GM12878 (cell line): ENCODE results near the gene KMT2E. TPM values are rescaled to one million over a fixed set of nuclear protein-coding genes. Genes with fewer than 3 reads are reported as not detected.

ENCODE experiments used
- ATAC-seq: fragments of 200-7000 bp; cut with Tn5 transposase; 3 replicates; pipeline ENCODE4 v1.9.1; 2020; ENCODE audit warnings: mild to moderate bottlenecking, moderate library complexity
- BruUV-seq: library from RNA; stranded (reverse); fragments of 400-500 nt; replicated peaks from 2 replicates; lab custom pipeline; 2021; lab: Mats Ljungman, UMichigan
- CTCF ChIA-PET: fragments of 300-600 bp; sonication (Branson Sonifier 250); formaldehyde crosslinking; extraction: SDS; loops from one replicate; lab custom pipeline; 2021; ENCODE audit warnings: inconsistent platforms; lab: Yijun Ruan, JAX
- POLR2A ChIA-PET: fragments of 350-600 bp; formaldehyde crosslinking; extraction: SDS; loops from one replicate; lab custom pipeline; 2021; ENCODE audit warnings: inconsistent platforms; lab: Charles Lee
- RAD21 ChIA-PET: fragments of 300-600 bp; sonication (Branson Sonifier 250); formaldehyde crosslinking; loops from one replicate; lab custom pipeline; 2023; ENCODE audit warnings: antibody characterized with exemption; ENCODE audit not compliant: unreplicated experiment; lab: Charles Lee
- SMC1A ChIA-PET: fragments of 300-600 bp; sonication (Branson Sonifier 250); formaldehyde crosslinking; loops from one replicate; lab custom pipeline; 2023; ENCODE audit not compliant: unreplicated experiment, uncharacterized antibody; lab: Charles Lee
- DNase-seq: peaks from one replicate; pipeline ENCODE4 v3.0.0-alpha.2; 2011; ENCODE audit warnings: low read depth, low spot score
- FAIRE-seq: peaks from 3 replicates; lab custom pipeline; 2011; peaks lifted over from hg19 to GRCh38; lab: Jason Lieb, UNC
- H2AFZ ChIP-seq: 2 replicates; pipeline ENCODE4 v1.6.0; 2011; ENCODE audit warnings: low read depth, low read length, control low read depth; ENCODE audit not compliant: control insufficient read depth
- H3K27ac ChIP-seq: 2 replicates; pipeline ENCODE4 v1.5.1; 2011; ENCODE audit warnings: control low read depth; ENCODE audit not compliant: control insufficient read depth, insufficient read depth
- H3K27me3 ChIP-seq, 2 experiments: replicated peaks in 1 of 2; 2 replicates each; pipeline versions ENCODE4 v1.6.0 to v1.6.1; 2011; ENCODE audit warnings: low read length in 1 of 2; ENCODE audit not compliant: control insufficient read depth in 2 of 2, insufficient read depth in 2 of 2
- H3K36me3 ChIP-seq, 2 experiments: 2 replicates each; pipeline ENCODE4 v1.5.1; 2011; ENCODE audit warnings: low read length in 1 of 2; ENCODE audit not compliant: control insufficient read depth in 2 of 2, insufficient read depth in 2 of 2
- H3K4me1 ChIP-seq: 2 replicates; pipeline ENCODE4 v1.6.1; 2011; ENCODE audit warnings: mild to moderate bottlenecking, low read length, moderate library complexity, mixed read lengths; ENCODE audit not compliant: control insufficient read depth, insufficient read depth
- H3K4me2 ChIP-seq: 2 replicates; pipeline ENCODE4 v1.6.0; 2011; ENCODE audit warnings: control low read depth; ENCODE audit not compliant: control insufficient read depth, insufficient read depth
- H3K4me3 ChIP-seq: fragments of 200-600 bp; sonication (generic); 2 replicates; pipeline ENCODE4 v1.5.1; 2016
- H3K79me2 ChIP-seq: 2 replicates; pipeline ENCODE4 v1.6.0; 2011; ENCODE audit warnings: low read length; ENCODE audit not compliant: control insufficient read depth, insufficient read depth
- H3K9ac ChIP-seq: 2 replicates; pipeline ENCODE4 v1.8.0; 2011; ENCODE audit warnings: low read length, control low read depth, mixed read lengths; ENCODE audit not compliant: control insufficient read depth, insufficient read depth
- H3K9me3 ChIP-seq: replicated peaks from 3 replicates; pipeline ENCODE4 v1.5.1; 2011; ENCODE audit warnings: mild to moderate bottlenecking, low read length; ENCODE audit not compliant: control insufficient read depth, insufficient read depth
- H4K20me1 ChIP-seq: 2 replicates; pipeline ENCODE4 v1.6.0; 2011; ENCODE audit not compliant: control insufficient read depth, insufficient read depth
- CHD1 ChIP-seq: IDR thresholded peaks from 2 replicates; pipeline ENCODE4 v1.6.1; 2012; ENCODE audit warnings: low read depth, low read length, improper control_type of control experiment
- SPI1 ChIP-seq: IDR thresholded peaks from 2 replicates; pipeline ENCODE4 v1.6.1; 2011; ENCODE audit warnings: low read depth, mild to moderate bottlenecking, low read length, moderate library complexity, borderline replicate concordance; ENCODE audit not compliant: insufficient read depth
- WGBS: methylation state at CpG from one replicate; pipeline ENCODE4 v1.1.6; 2016; ENCODE audit warnings: low lambda C conversion rate; ENCODE audit not compliant: insufficient replicate concordance, insufficient coverage; ENCODE audit errors: missing lambda C conversion rate; 5-methylcytosine and 5-hydroxymethylcytosine counted together
- in situ Hi-C: fragments of 300-500 bp; cut with MboI; formaldehyde crosslinking; loops from 9 replicates; pipeline ENCODE4 v1.14.3; 2018; ENCODE audit warnings: mixed read lengths
- intact Hi-C: fragments of 100-400 bp; cut with micrococcal nuclease; formaldehyde crosslinking; loops from one replicate; pipeline ENCODE4 v1.14.2; 2022; ENCODE audit not compliant: unreplicated experiment
- polyA plus RNA-seq, 11 experiments: library from polyadenylated mRNA; depleted of rRNA in 4 of 11; unstranded in 6 of 11; stranded (reverse) in 5 of 11; fragments of >200 nt; fragmentation: Nextera tagmentation in 4 of 11; fragmentation: Illumina TruSeq in 1 of 11; extraction: Ambion mirVana in 4 of 11; extraction: Trizol in 1 of 11; gene quantifications; 1 replicate in 1 of 11; 2 replicates in 10 of 11; pipeline versions ENCODE4 v1.2.1 to v1.2.3, GENCODE V29; 2011 to 2016; ENCODE audit warnings: inconsistent platforms in 2 of 11, missing spikeins in 2 of 11, low read depth in 1 of 11
- total RNA-seq, 4 experiments: library from RNA; depleted of rRNA in 3 of 4; stranded (reverse); fragments of >200 nt in 3 of 4; fragmentation: Illumina TruSeq in 1 of 4; extraction: Trizol in 1 of 4; gene quantifications; 2 replicates each; pipeline versions ENCODE4 v1.2.1 to v1.2.3, GENCODE V29; 2013 to 2021
- TF ChIP-seq, protein P1 (sequence below): fragments of 450-650 bp; IDR thresholded peaks from 2 replicates; pipeline ENCODE4 v1.6.1; 2016; ENCODE audit warnings: mild to moderate bottlenecking, moderate library complexity, borderline replicate concordance

The KMT2E gene
- total and polyA plus RNA-seq, 10 of the 15 experiments (the other 5 are each of a cell fraction or from before 2014, with no cell fraction given) = 13.2 to 68.1 (median 34.1) TPM

DNA sequence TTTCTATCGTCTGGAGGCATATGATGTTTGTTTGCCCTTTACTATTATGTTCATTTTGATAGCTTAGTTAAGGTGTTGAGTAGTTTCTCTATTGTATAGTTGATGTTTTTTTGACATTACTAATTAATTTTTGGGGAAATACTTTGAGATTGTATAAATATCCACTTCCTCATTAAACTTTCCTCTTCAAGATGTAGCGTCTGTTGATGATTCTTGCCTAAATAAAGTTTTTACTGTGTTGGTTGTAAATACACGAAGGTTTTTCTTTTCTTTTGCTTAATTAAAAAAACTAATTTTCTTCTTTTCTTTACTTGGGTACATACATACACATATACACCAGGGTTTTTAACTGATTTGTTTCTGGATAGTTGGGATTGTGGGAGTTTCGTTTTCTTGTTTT, 8.5 kb downstream of the KMT2E start:
- H3K4me1 ChIP-seq = peaks cover 25% of the 10 kb centered on the region
- ATAC-seq (no peak), DNase-seq (no peak), FAIRE-seq (no peak)
- H2AFZ ChIP-seq = no peak overlapping the region
- no TSS peak for BruUV-seq
- POLR2A ChIA-PET = no interaction called here
- peaks cover 3% of the 10 kb centered on the region; the same call in 1 of the 2 replicates for H4K20me1 ChIP-seq
- H3K36me3 ChIP-seq = no peaks in the 10 kb centered on the region
- no peak overlapping the region for H3K27ac ChIP-seq
- peaks cover 100% of the 10 kb centered on the region for H3K79me2 ChIP-seq
- WGBS = 39% methylated on average over 4 of the region's 4 CpGs
- RAD21 ChIA-PET = interaction anchor here (1.6 kb wide), 1 partner anchor 12 kb away, joined by 7 read pairs; no protein-coding TSS in a partner anchor
- no peak overlapping the region for H3K9ac ChIP-seq
- intact Hi-C loops (no loop called here), in situ Hi-C loops (loop anchor here (25.0 kb wide), 1 partner anchor 1265 kb away; the partner anchor contains the start of gene NAMPT)
- TF ChIP-seq CHD1 (no peak), SPI1 (peak; percentile 5; the same call in 1 of the 2 replicates)
- TF ChIP-seq, protein P1, sequence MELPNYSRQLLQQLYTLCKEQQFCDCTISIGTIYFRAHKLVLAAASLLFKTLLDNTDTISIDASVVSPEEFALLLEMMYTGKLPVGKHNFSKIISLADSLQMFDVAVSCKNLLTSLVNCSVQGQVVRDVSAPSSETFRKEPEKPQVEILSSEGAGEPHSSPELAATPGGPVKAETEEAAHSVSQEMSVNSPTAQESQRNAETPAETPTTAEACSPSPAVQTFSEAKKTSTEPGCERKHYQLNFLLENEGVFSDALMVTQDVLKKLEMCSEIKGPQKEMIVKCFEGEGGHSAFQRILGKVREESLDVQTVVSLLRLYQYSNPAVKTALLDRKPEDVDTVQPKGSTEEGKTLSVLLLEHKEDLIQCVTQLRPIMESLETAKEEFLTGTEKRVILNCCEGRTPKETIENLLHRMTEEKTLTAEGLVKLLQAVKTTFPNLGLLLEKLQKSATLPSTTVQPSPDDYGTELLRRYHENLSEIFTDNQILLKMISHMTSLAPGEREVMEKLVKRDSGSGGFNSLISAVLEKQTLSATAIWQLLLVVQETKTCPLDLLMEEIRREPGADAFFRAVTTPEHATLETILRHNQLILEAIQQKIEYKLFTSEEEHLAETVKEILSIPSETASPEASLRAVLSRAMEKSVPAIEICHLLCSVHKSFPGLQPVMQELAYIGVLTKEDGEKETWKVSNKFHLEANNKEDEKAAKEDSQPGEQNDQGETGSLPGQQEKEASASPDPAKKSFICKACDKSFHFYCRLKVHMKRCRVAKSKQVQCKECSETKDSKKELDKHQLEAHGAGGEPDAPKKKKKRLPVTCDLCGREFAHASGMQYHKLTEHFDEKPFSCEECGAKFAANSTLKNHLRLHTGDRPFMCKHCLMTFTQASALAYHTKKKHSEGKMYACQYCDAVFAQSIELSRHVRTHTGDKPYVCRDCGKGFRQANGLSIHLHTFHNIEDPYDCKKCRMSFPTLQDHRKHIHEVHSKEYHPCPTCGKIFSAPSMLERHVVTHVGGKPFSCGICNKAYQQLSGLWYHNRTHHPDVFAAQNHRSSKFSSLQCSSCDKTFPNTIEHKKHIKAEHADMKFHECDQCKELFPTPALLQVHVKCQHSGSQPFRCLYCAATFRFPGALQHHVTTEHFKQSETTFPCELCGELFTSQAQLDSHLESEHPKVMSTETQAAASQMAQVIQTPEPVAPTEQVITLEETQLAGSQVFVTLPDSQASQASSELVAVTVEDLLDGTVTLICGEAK = peak; percentile 82; the same call in 1 of the 2 replicates
- peak overlapping the region; percentile 24; the same call in 1 of the 2 replicates for H3K4me3 ChIP-seq
- H3K4me2 ChIP-seq = peak overlapping the region; percentile 83; the same call in 1 of the 2 replicates
- H3K27me3 ChIP-seq = no peaks in the 10 kb centered on the region
- SMC1A ChIA-PET = interaction anchor here (0.8 to 1.3 kb wide), 3 partner anchors 12 to 69 kb away, joined by 3 to 4 read pairs (median 3); no protein-coding TSS in a partner anchor
- no peaks in the 10 kb centered on the region; the same call in 2 of the 3 replicates for H3K9me3 ChIP-seq
- CTCF ChIA-PET = interaction anchor here (1.0 kb wide), 1 partner anchor 13 kb away, joined by 4 read pairs; no protein-coding TSS in a partner anchor
